A673 (cell line): ENCODE data around the gene NR2F1-AS1. TPM values are rescaled to one million over a fixed set of nuclear protein-coding genes. Genes with fewer than 3 reads are reported as not detected.

ENCODE experiments used
- BruUV-seq: library from RNA; stranded (reverse); fragments of 400-500 nt; replicated peaks from 2 replicates; lab custom pipeline; 2021; lab: Mats Ljungman, UMichigan
- CTCF ChIA-PET: fragments of 300-600 bp; sonication (Branson Sonifier 250); formaldehyde crosslinking; loops from one replicate; lab custom pipeline; 2022; ENCODE audit warnings: antibody characterized with exemption; lab: Charles Lee
- POLR2A ChIA-PET: fragments of 300-600 bp; sonication (Branson Sonifier 250); formaldehyde crosslinking; loops from one replicate; lab custom pipeline; 2022; ENCODE audit warnings: antibody characterized with exemption; ENCODE audit not compliant: low non-redundant PET; lab: Charles Lee
- DNase-seq: peaks from one replicate; pipeline ENCODE4 v3.0.0-alpha.2; 2015; ENCODE audit warnings: low spot score
- H3K27ac ChIP-seq: fragments of 200-600 bp; sonication (generic); 2 replicates; pipeline ENCODE4 v1.5.1; 2016; ENCODE audit warnings: mixed run types, low read depth, mild to moderate bottlenecking, mixed read lengths, antibody characterized with exemption, low read length; ENCODE audit not compliant: poor library complexity, severe bottlenecking
- H3K27me3 ChIP-seq: fragments of 200-600 bp; sonication (generic); replicated peaks from 2 replicates; pipeline ENCODE4 v1.6.1; 2017; ENCODE audit warnings: mixed run types, low read depth, mild to moderate bottlenecking, mixed read lengths, antibody characterized with exemption, low read length; ENCODE audit not compliant: insufficient read depth, poor library complexity
- H3K36me3 ChIP-seq: fragments of 200-600 bp; sonication (generic); 2 replicates; pipeline ENCODE4 v1.6.1; 2016; ENCODE audit warnings: mixed run types, mild to moderate bottlenecking, mixed read lengths, antibody characterized with exemption, low read length; ENCODE audit not compliant: insufficient read depth, poor library complexity, severe bottlenecking
- H3K4me1 ChIP-seq: fragments of 200-600 bp; sonication (generic); 2 replicates; pipeline ENCODE4 v1.6.1; 2017; ENCODE audit warnings: mixed run types, mild to moderate bottlenecking, mixed read lengths, antibody characterized with exemption, low read length; ENCODE audit not compliant: insufficient read depth, poor library complexity, severe bottlenecking
- H3K4me3 ChIP-seq: fragments of 200-600 bp; sonication (generic); 2 replicates; pipeline ENCODE4 v1.5.1; 2016; ENCODE audit warnings: low read depth, mixed run types, mild to moderate bottlenecking, mixed read lengths, low read length; ENCODE audit not compliant: poor library complexity, severe bottlenecking
- H3K9me3 ChIP-seq: fragments of 200-600 bp; sonication (generic); 2 replicates; pipeline ENCODE4 v1.6.1; 2016; ENCODE audit warnings: mixed run types, low read depth, mild to moderate bottlenecking, mixed read lengths, antibody characterized with exemption, low read length; ENCODE audit not compliant: poor library complexity, severe bottlenecking
- EZH2 ChIP-seq: fragments of 200-600 bp; sonication (generic); IDR thresholded peaks from 2 replicates; pipeline ENCODE4 v1.6.1; 2017; ENCODE audit warnings: borderline replicate concordance, low read depth, mild to moderate bottlenecking, mixed read lengths, antibody characterized with exemption, low read length; ENCODE audit not compliant: poor library complexity, severe bottlenecking
- intact Hi-C: fragments of 100-400 bp; cut with micrococcal nuclease; formaldehyde crosslinking; loops from one replicate; pipeline ENCODE4 v1.10.0; 2022; ENCODE audit not compliant: unreplicated experiment
- total RNA-seq: library from RNA; stranded (reverse); gene quantifications from 2 replicates; pipeline ENCODE4 v1.2.3, GENCODE V29; 2021
- TF ChIP-seq, protein P1 (sequence below): fragments of 300-800, 200-600 bp; sonication (generic); conservative IDR thresholded peaks from 2 replicates; pipeline ENCODE4 v1.5.1; 2017; ENCODE audit warnings: low read depth, mild to moderate bottlenecking, antibody characterized with exemption, low read length, moderate library complexity, mixed read lengths

The NR2F1-AS1 gene
- total RNA-seq, 1 experiment from 2014 or later: 2.3 TPM

DNA sequence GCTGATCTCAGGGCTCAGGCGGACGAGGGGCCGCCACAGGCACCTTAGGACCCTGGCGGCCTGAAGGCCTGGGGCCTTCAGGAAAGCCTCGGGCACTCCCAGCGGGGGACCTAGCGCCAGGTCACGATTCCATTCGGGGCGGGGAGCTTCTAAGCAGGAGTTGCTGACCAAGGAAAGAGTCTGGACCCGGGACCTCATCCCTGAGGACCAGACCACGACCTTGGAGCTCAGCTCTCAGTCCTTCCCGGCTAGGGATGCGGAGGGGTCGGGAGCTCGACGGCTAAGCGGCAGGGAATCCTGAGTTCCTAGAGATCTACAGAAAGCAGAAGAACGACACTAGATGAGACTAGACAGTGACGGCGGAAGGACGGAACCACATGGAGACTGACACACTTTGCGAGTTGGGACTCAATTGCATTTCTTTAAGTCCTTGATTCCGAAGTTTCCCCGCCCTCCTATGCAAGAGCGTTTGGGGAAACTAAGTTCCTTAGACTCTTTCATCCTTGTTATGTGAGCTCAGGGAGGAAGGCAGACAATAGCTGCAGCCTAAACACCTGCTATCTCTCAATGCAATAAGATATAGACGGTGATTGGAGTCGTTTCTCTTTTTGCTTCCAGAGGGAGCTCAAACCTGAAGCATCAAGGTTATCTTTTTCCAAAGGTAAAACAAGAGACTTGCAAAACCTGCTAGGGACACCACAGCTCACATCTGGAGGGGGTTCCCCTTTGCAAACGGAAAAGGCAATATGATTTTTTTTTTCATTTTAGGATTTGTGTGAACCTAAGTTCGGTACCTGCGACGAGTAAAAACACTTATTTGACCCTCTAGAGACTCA lies 9.7 kb downstream of the NR2F1-AS1 start:
- H3K27me3 ChIP-seq: peaks cover 49% of the 10 kb centered on the region
- TF ChIP-seq EZH2: no peak
- TF ChIP-seq, protein P1, sequence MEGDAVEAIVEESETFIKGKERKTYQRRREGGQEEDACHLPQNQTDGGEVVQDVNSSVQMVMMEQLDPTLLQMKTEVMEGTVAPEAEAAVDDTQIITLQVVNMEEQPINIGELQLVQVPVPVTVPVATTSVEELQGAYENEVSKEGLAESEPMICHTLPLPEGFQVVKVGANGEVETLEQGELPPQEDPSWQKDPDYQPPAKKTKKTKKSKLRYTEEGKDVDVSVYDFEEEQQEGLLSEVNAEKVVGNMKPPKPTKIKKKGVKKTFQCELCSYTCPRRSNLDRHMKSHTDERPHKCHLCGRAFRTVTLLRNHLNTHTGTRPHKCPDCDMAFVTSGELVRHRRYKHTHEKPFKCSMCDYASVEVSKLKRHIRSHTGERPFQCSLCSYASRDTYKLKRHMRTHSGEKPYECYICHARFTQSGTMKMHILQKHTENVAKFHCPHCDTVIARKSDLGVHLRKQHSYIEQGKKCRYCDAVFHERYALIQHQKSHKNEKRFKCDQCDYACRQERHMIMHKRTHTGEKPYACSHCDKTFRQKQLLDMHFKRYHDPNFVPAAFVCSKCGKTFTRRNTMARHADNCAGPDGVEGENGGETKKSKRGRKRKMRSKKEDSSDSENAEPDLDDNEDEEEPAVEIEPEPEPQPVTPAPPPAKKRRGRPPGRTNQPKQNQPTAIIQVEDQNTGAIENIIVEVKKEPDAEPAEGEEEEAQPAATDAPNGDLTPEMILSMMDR: no peak
- H3K4me3 ChIP-seq: no peak overlapping the region
- ChIA-PET POLR2A (no interaction called here), CTCF (no interaction called here)
- no peaks in the 10 kb centered on the region for H3K36me3 ChIP-seq
- no peaks in the 10 kb centered on the region for H3K4me1 ChIP-seq
- no peak overlapping the region for H3K27ac ChIP-seq
- no peak for DNase-seq
- no TSS peak for BruUV-seq
- intact Hi-C loops: loop anchor here (5.0 kb wide), 1 partner anchor 664 kb away; no protein-coding TSS in a partner anchor
- no peaks in the 10 kb centered on the region for H3K9me3 ChIP-seq

DNA sequence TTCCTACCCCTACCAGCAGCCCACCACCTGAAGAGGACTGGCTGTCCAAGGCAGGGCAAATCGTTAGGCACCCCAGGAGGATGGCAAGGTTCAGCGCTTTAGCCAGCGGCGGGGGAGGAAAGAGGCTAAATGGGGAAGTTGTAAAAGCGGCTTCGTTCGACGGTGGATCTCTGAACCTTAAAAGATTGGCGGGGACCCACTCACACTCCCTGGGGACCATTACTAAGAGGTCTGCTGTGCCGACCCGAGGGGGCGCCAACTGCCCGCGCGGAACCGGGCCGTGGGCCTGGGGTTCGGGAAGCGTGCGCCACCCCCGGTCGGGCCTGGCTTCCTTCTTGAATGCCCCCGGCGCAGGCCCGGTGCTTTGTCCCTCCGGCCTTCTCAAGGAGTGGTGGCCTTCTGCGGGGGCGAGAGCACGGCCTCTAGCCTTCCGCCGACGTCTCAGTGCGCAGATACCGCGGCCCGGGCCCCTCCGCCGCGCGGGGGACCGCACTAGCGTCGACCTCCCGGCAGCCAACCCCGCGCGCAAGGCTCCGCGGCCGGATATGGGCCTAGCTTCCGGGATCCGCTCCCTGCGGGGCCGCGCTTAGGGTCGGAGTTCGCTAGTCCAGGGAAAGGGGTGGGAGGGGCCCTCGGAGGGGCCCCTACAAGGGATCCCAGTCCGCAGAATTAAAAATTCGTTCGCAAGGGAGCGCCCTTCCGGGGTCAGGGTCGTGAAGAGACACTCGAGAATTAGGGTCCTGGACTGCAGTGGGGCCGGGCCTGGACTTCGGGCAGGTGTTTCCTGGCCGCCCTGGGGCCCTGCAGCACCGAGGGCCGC lies 10.5 kb downstream of the NR2F1-AS1 start:
- H3K36me3 ChIP-seq: no peaks in the 10 kb centered on the region
- CTCF ChIA-PET: no interaction called here
- H3K27me3 ChIP-seq: peaks cover 42% of the 10 kb centered on the region
- no peak overlapping the region for H3K4me3 ChIP-seq
- intact Hi-C loops: loop anchor here (5.0 kb wide), 1 partner anchor 663 kb away; no protein-coding TSS in a partner anchor
- H3K9me3 ChIP-seq: no peaks in the 10 kb centered on the region
- H3K4me1 ChIP-seq: no peaks in the 10 kb centered on the region
- BruUV-seq: no TSS peak
- POLR2A ChIA-PET: no interaction called here
- TF ChIP-seq, protein P1: no peak
- DNase-seq: no peak
- H3K27ac ChIP-seq: no peak overlapping the region

DNA sequence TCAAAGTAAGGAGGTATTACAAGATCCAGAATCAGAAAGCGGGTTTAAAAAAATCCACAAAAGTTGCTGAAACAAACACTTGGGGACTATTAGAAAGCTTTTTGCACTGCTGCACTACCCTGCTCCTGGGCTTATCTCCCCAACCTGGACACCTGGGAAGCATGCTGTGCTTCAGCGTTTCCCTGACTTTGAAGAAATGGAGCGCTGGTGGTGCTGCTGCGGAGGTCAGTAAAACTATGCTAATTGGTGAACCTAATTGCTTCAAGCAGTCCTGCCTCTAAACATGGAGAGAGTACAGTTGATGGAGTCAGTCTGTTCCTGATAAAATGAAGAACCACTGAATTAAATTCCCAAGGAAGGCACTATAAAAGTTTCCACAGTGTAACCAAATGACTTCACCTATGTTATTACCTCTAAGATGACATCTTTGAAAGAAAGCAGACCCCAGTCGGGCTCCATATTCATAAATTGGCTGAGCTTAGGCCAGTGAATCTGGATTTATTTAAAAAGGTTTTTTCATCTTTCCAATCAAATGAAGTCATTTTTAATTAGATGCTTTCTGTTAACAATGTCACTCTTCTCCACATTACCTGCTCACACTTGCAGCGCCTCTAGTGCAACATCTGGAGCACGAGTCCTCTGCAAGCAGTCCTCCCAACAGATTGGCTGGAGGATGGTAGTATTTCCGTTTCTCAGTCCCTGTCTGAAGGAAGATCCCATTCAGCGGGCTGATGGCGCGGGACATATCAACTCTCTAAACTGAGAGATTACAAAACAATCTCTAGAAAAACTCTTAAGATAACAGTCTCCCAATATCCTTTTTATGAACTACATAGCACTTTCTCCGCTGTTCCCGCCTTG lies 11.5 kb downstream of the NR2F1-AS1 start:
- H3K4me3 ChIP-seq: no peak overlapping the region
- ChIA-PET POLR2A (no interaction called here), CTCF (no interaction called here)
- no peaks in the 10 kb centered on the region for H3K9me3 ChIP-seq
- no TSS peak for BruUV-seq
- intact Hi-C loops: loop anchor here (5.0 kb wide), 1 partner anchor 662 kb away; no protein-coding TSS in a partner anchor
- H3K27me3 ChIP-seq: peaks cover 33% of the 10 kb centered on the region
- no peaks in the 10 kb centered on the region for H3K36me3 ChIP-seq
- DNase-seq: no peak
- H3K4me1 ChIP-seq: no peaks in the 10 kb centered on the region
- TF ChIP-seq, protein P1: no peak
- TF ChIP-seq EZH2: no peak
- H3K27ac ChIP-seq: no peak overlapping the region
